NOMO-1 treated with dmso at 0.1 percent for 144 hours (cell line): ENCODE measurements around the gene TLL1.

Source experiments
- DNase-seq: peaks from one replicate; lab custom pipeline; 2025; ENCODE audit not compliant: unreplicated experiment; lab: John Stamatoyannopoulos, UW

TLL1 gene

GRCh38 chr4:166143227-166143626 is 270.2 kb downstream of the TLL1 start:
- no peak for DNase-seq

- no peak for DNase-seq
Measured at GRCh38 chr4:166144607-166145006, 271.6 kb downstream of the TLL1 start.

DNA sequence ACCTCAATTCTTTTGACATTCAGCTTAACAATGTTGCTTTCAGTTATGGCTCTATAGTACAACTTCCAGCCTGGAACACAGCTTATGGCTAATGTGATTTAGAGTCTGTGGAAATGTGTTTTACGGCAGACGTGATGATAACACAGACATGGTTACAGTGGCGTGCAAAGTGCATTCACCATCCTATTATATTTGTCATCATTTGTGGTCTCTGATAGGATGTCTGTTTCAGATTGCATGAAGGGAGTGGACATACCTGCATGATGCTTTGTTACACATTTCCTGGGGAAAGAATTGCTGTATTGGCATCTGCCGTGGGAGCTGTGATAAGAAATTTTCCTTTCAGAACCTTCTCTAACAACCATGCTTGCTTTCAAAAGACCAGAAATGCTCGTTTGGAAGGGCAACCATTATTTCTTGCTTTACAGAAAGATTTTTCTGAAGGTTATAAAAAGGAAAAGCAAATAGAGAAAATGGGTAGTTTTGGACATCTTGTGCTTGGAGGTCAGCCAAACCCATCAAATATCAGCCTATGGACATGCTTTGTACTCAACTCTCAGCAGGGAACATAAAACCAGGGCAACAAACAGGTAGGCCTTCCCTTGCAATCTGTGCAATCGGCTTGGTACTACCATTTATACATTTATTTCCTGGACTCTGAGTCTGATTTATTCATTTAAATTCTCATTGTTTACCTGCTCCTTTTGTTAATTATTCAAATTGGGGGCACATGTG is 273.9 kb downstream of the TLL1 start:
- no peak for DNase-seq
